H54 (cell line): ENCODE measurements around the gene SGCG.
"Not testable (repeated sequence)": the region's sequence is repeated elsewhere in the genome, so short reads cannot be mapped to it uniquely, and the experiment has no call there.

Experiments used
- DNase-seq: peaks from one replicate; pipeline ENCODE4 v3.0.0; 2011; ENCODE audit warnings: low spot score, mixed read lengths; ENCODE audit not compliant: insufficient read length
- FAIRE-seq: peaks from 3 replicates; lab custom pipeline; 2011; peaks lifted over from hg19 to GRCh38; lab: Jason Lieb, UNC
- POLR2A ChIP-seq: IDR thresholded peaks from 2 replicates; pipeline ENCODE4 v1.6.1; 2011; ENCODE audit warnings: low read depth, mild to moderate bottlenecking, low read length

The SGCG gene

DNA sequence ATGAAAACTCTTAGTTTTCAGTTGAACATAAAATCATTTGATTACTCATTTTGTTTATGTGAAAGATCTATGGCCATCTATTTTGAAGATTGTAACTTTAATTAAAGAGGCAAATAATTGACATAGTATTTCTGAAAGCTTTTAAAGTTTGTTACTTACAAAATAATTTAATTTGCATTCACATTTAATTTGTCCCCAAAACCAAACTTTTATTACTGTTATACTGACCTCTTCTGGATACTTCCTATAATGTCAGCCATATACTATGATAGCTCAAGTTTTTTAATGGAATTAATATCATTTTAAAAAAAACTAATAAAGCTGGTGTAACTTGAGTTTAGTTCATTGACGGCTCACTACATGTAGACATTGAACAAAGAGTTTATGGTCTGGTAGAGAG is 4.9 kb upstream of the SGCG start:
- TF ChIP-seq POLR2A = no peak
- no peak for DNase-seq
- no peak for FAIRE-seq

DNA sequence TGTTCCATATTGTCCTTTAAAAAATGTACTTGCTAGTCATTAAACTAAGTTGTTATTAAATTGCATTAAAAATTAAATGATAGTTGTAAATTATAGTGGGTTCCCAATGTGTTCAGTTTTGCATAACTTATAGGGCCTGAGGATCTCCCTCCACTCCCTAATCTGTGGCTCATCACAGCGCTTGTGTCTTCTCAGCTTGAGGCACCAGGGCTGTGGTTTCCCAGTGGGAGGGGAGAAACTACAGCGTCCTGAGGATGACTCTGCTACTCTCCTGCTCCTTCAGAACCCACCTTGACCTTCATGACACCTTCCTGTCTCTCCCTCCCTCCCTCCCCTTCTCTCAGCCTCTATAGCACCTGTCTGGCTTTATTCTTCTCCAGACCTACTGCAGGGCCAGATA is 1.4 kb downstream of the SGCG start:
- TF ChIP-seq POLR2A = no peak
- FAIRE-seq = no peak

DNA sequence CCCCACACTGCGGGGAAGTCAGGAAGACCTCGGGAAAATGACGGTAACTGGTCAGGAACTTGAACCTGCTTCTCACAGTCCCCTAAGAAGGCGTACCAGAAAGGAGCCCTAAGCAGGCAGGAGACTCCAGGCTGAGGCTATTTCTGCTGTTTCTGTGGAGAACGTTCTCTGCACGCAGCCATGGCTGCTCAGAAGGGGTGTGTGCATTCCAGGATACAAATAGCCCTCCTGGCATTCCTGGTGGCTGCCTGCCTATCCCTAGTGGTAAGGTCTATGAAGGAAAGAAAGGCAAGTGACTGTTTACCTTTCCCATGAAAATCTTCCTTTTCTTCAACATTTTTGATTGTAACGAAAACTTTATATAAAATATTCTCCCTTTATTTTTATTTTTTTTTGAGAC is 2.5 kb downstream of the SGCG start:
- no peak for TF ChIP-seq POLR2A
- no peak for DNase-seq
- no peak for FAIRE-seq

More for the DNA sequence above, 1.4 kb downstream of the SGCG start:
- DNase-seq = no peak

DNA sequence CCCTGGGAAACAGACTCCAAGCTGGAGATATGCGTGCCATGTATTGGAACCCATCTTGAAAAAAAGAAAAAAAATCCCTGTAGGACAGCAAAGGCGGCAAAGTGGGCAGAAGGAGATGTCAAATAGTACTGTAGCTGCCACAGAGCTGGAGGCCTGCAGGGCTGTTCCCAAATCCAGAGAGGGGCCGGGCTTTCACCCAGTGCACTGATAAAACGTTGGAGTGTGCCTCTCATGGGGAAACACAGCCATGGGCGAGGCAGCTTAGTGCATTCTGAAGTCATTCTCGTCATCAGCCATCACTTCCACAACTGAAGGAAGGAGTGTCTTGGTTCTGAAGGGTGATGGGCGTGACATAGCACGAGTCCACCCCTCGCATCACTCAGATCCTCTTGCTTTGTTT is 4.8 kb downstream of the SGCG start:
- FAIRE-seq (no peak), DNase-seq (no peak)
- TF ChIP-seq POLR2A = no peak

DNA sequence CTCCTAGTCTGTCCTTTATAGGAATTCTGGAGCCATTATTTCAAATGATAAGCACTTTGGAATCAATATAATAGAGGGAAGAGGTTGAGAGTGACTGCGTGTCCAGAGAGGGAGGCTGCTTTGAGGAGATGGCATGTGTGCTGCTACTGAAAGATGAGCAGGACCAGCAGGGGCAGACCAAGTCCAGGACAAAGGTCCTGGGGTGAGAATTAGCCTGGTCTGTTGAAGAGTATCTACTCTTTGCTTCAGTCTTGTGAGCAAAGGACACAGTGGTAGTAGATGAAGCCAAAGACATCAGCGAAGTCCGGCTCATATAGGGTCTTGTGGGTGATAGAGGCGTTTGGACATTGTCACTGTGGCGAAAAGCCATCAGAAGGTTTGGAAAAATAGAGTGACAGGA is 21.1 kb downstream of the SGCG start:
- TF ChIP-seq POLR2A = no peak
- DNase-seq (no peak), FAIRE-seq (no peak)

DNA sequence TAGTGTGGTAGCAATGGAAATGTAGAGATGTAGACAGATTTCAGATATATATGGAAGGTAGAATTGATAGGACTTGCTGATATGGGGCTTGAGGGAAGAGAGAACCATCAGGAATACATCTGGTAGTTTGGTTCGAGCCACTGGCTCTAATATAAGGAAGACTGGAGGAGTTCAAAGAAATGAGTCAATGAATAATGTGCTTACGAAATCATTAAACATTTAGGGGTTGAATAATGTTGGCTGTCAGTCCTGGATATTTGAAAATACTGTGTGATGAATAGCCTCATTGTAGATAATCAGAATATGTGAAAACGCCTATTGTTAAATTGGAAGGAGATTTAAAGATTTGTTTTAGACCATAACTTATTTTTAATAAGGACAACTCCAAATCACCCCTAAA is 21.6 kb downstream of the SGCG start:
- DNase-seq = no peak
- FAIRE-seq = no peak
- no peak for TF ChIP-seq POLR2A

DNA sequence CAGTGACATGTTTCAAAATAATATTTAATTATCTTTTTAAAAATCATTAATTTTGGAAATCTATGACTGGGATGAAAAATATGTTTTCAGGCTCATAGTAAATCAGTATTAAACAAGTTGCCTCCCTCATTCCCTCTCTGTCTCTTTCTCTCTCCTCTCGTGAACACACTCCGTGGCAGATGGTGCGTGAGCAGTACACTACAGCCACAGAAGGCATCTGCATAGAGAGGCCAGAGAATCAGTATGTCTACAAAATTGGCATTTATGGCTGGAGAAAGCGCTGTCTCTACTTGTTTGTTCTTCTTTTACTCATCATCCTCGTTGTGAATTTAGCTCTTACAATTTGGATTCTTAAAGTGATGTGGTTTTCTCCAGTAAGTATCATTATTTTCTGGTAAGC is 22.7 kb downstream of the SGCG start:
- TF ChIP-seq POLR2A = no peak
- no peak for FAIRE-seq
- no peak for DNase-seq

DNA sequence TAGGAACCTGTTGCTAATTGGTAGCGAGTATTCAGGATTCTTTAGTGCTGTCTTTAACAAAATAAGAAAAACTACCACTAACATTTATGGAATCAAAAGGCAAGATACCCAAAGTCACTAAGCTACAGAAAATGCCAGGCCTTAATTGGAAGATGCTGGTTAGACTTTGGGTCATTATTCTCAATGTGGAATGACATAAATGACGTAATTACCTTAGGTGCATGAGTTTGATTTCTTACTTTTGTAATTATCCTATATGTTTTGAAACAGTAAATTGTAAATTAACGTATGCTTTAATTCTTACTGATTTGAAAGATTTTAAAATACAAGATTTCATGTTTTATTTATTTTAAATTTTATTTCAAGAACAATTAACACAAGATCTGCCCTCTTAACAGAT is 25.0 kb downstream of the SGCG start:
- DNase-seq = no peak
- FAIRE-seq = no peak
- no peak for TF ChIP-seq POLR2A

DNA sequence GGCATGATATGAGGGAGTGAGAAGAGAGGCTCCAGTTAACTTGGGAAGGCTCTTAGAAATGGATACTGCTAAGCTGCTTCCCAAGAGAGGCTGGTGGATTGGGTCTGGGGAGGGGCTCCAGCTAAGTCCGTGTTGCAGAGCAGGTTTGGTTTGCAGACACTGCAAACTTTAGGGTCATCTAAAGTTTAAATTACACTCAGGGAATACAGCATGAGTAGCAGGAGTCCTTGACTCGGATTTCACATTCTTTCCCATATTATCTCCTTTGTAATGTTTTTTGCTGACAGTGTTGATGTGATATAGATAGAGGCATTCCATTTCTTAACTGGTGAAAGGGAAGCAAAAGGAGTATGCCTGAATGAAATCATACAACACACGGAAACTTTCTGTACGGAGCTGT is 31.9 kb downstream of the SGCG start:
- FAIRE-seq (no peak), DNase-seq (no peak)
- no peak for TF ChIP-seq POLR2A

DNA sequence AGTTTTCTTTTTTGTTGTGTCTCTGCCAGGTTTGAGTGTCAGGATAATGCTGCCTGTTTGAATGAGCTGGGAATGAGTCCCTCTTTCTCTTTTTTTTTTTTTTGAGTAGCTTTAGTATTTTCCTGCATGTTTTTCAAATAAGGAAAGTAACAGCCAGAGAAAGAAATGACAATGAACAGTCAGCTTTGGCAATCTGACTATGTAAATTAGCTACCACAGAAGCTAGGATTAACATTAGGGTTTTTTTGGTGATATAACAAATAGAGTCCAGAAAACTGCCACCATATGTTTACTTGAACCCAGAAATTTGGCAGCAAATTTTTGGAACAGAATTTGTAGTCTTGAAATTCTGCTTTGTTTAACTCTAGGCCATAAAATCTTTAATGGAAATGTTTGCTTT is 50.5 kb downstream of the SGCG start:
- FAIRE-seq (no peak), DNase-seq (no peak)
- no peak for TF ChIP-seq POLR2A

DNA sequence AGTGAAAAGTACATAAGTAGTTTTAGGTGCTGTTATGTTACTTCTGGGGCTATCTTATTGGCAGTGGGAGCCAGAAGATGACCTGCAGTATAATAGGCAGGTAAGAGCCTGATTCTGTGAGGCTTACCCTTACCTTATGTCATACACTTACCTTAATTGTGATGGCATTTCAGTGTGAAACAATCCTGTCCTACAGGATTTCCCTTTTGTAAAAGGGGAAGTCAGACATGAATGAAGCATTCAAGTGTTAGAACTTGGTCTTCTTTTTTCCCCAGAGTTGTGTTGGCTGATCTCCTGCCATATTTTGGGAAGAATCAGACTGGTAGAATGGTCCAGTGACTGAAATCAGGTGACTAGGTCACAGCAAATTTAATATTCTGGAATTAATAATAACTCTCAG is 55.2 kb downstream of the SGCG start:
- FAIRE-seq (no peak), DNase-seq (no peak)
- no peak for TF ChIP-seq POLR2A

DNA sequence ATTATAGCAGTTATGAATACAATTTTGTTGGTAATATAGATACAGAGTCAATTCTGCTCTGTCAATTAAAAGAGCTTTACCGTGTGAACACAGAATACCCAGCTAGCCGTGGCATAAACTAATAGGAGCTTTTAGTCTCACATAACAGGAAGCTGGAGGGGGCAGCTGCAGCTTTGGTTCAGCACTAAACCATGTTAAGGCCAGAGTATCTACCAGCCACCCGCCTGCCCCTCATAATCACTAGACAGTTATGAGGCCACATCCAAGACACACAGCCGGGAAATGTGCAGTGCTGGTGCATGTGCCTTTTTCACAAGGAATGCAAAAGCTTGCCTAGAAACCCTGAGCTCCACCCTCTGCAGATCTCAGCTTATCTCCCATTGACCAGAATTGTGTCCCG is 62.3 kb downstream of the SGCG start:
- no peak for FAIRE-seq
- TF ChIP-seq POLR2A = no peak
- no peak for DNase-seq

DNA sequence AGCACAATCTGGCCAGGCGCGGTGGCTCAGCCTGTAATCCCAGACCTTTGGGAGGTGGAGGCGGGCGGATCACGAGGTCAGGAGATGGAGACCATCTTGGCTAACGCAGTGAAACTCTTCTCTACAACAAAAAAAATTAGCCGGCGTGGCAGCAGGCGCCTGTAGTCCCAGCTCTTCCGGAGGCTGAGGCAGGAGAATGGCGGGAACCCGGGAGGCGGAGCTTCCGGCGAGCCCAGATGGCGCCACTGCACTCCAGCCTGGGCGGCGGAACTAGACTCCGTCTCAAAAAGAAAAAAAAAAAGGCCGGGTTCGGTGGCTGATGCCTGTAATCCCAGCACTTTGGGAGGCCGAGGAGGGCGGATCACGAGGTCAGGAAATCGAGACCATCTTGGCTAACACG is 67.6 kb downstream of the SGCG start:
- DNase-seq, FAIRE-seq: not testable (repeated sequence)

DNA sequence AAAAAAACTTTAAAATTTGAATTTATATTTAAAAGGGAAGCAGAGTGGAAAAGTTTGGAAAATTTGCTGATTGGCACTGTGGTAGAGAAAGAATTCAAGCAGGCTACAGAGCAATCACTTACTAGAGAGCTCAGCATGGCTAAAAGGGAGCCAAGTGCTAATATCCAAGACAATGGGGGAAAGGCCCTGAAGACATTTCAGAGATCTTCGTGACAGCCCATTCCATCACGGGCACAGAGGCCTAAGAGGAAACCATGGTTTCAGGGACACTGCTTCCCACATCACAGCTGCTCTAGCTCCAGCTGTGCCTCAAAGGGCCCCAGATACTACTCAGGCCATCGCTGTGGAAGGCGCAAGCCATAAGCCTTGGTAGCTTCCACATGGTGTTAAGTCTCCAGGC is 73.7 kb downstream of the SGCG start:
- FAIRE-seq (no peak), DNase-seq (no peak)
- TF ChIP-seq POLR2A = no peak

DNA sequence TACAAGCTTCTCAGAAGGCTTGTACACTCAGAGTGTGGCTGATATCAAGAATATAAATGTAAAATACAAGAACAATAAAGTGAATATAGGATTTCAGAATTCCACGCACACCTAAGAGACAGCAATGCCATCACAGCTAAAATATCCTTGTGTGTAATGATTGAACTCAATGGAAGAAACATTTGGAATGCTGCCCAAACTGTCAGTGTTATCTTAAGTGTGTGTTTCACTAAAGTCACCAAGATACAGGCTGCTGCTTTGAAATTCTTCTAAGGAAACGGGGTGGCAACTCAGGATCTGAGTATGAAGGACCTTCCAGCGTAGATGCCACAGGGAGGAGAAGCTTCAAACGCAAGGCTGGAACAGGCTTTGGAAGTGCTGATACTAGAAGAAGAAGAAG is 86.8 kb downstream of the SGCG start:
- no peak for DNase-seq
- FAIRE-seq = no peak
- no peak for TF ChIP-seq POLR2A

DNA sequence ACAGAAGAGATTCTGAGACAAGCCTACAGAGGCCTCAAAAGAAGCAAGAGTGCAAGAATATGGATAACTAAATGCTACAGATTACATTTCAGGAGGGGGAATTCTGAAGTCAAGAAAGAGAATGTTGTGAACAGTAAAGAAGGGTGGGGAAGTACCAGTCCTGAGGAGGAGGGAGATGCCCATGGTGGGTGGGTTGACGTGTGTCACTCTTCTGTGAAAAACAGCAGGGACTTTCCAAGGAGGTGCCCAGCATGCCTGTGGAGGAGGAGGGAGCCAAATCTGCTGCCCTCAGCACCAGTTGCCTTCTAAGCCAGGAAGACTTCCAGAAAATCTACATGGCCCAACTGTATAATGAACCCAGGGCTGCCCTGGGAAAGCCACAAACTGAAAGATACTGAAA is 87.7 kb downstream of the SGCG start:
- DNase-seq = no peak
- TF ChIP-seq POLR2A = no peak
- FAIRE-seq = no peak
